GM19468 (cell line): ENCODE results near the gene GAPVD1.
"Not testable (repeated sequence)": the region's sequence is repeated elsewhere in the genome, so short reads cannot be mapped to it uniquely, and the experiment has no call there.

Source experiments
- ATAC-seq: cut with Tn5 transposase; IDR thresholded peaks from one replicate; pipeline ENCODE4 v1.9.1; 2021; ENCODE audit warnings: mild to moderate bottlenecking, moderate library complexity, moderate number of reproducible peaks; ENCODE audit not compliant: unreplicated experiment; ENCODE audit errors: extremely low read depth

Gene GAPVD1

GRCh38 chr9:125261501-125262293 is at the start of gene GAPVD1:
GAPVD1 (plus strand) TSS chr9:125261826; CDS start chr9:125298922, 37,096 bp downstream.
- peak; percentile 90 for ATAC-seq

- no peak for ATAC-seq
These were observed 47.4 kb upstream of the GAPVD1 start for GRCh38 chr9:125214186-125214585.

DNA sequence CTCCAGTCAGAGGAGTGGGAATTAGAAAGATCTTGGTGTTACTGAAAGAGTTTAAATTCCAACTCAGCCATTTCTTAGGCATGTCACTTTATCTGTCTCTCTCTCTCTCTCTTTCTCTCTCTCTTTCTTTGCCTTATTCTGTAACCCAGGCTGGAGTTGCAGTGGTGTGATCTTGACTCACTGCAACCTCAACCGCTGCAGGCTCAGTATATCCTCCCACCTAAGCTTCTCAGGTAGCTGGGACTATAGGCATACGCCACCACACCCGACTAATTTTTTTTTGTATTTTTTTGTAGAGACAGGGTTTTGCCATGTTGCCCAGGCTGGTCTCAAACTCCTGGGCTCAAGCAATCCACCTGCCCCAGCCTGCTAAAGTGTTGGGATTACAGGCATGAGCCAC is 43.0 kb upstream of the GAPVD1 start:
- no peak for ATAC-seq

DNA sequence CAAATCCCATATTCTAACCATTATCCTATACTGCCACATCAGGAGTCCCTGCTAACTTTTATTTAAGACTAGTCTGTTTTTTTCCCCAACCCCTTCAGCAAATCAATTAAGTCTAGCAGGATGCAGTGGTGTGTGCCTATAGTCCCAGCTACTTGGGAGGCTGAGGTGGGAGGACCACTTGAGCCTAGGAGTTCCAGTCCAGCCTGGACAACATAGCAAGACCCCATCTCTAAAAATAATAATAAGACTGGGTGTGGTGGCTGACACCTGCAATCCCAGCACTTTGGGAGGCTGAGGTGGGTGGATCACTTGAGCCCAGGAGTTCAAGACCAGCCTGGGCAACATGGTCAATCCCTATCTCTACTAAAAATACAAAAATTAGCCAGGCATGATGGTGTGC is 36.8 kb upstream of the GAPVD1 start:
- ATAC-seq = not testable (repeated sequence)

DNA sequence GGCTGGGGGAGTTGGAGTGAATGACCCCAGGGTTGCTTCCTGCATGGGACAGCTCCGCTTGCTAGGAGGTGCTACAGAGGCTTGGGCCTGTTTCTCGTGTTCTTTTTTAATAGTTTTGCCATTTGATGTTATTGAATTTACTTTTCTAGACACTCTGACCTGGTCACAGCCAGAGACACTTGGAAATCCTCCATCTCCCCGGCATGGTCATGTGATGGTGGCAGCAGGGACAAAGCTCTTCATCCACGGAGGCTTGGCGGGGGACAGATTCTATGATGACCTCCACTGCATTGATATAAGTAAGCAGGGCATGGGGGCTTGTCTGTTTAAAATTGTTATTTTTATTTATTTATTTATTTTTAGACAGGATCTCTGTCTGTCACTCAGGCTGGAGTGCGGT is 33.9 kb upstream of the GAPVD1 start:
- no peak for ATAC-seq

DNA sequence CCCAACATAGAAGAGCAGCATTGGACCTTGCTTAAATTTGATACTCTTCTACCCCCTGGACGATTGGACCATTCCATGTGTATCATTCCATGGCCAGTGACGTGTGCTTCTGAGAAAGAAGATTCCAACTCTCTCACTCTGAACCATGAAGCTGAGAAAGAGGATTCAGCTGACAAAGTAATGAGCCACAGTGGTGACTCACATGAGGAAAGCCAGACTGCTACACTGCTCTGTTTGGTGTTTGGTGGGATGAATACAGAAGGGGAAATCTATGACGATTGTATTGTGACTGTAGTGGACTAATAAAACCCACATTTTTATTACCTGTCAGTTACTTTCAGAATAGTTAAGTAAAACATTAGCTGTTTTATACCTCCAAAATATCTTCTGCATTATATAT is 27.9 kb upstream of the GAPVD1 start:
- no peak for ATAC-seq

GRCh38 chr9:125234099-125234498 is 27.5 kb upstream of the GAPVD1 start:
- not testable (repeated sequence) for ATAC-seq

DNA sequence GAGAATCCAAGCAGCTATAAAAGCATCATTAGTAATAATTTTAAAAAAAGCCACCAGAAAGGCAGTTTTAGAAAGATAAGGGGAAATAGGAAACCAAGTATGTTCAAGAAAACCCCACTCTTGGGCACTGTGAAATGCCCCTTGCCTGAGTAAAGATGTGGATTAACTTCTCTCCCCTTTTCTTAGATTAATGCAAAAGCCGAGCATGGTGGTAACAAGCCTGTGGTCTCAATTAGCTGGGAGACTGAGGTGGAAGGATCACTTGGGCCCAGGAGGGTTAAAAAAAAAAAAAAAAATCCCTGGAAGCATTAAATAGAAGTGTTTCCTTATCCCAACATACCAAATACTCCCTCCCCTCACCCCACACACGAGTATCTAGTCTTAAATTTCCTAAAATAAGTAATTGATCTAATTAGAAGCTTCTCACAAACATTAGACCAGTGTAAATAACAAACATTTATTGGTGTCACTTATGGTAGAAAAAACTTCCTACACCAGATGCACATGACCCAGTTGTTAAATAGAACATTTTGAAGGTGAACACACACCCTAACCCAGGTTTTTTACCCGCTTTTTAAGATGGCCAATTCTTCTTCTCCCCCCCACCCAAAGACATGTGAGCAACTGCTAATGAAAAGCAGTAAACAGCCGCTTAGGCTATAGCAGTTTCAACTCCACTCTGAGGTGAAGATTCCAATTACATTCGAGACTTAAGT is 25.7 kb upstream of the GAPVD1 start:
- ATAC-seq = no peak

GRCh38 chr9:125236520-125237159 is 25.0 kb upstream of the GAPVD1 start:
- ATAC-seq = not testable (repeated sequence)

- ATAC-seq = no peak
These were observed 23.3 kb upstream of the GAPVD1 start for GRCh38 chr9:125238127-125238914.

- ATAC-seq = no peak
These were observed 22.6 kb upstream of the GAPVD1 start for GRCh38 chr9:125238915-125239446.

DNA sequence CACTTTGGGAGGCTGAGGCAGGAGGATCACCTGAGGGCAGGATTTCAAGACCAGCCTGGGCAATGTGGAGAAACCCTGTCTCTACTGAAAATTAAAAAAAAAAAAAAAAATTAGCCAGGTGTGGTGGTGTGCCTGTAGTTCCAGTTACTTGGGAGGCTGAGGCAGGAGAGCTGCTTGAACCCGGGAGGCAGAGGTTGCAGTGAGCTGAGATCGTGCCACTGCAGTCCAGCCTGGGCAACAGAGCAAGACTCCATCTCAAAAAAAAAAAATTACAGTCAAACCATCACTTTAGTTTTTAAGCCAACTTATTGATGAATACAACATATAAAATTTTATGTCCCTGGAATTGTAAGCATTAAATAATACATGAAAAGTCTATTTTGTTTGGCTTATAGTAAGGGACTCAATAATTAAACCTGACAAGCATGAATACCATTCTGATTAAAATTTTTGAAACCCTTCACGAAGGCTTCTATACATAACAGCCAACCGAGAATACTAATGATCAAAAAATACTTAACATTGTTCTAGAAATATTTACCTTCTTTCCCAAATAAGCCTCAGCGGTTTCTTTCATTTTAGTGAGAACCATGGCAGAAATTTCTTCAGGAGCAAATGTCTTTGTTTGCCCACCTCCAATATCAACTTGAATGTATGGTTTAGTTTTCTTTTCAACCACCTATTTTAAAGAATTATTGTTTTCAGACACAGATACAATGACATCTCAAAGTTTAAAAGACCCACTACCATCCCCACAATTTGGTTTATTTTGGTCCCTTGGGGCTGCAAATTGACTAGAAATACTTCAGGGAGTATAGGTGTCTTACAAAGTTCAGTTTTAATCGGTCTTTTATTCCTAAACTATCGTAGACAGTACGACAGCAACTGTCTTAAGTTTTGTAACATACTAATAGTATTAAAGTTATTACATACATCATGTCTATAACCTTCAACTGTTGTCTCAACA is 21.7 kb upstream of the GAPVD1 start:
- ATAC-seq = no peak

GRCh38 chr9:125240649-125240999 is 21.0 kb upstream of the GAPVD1 start:
- no peak for ATAC-seq

DNA sequence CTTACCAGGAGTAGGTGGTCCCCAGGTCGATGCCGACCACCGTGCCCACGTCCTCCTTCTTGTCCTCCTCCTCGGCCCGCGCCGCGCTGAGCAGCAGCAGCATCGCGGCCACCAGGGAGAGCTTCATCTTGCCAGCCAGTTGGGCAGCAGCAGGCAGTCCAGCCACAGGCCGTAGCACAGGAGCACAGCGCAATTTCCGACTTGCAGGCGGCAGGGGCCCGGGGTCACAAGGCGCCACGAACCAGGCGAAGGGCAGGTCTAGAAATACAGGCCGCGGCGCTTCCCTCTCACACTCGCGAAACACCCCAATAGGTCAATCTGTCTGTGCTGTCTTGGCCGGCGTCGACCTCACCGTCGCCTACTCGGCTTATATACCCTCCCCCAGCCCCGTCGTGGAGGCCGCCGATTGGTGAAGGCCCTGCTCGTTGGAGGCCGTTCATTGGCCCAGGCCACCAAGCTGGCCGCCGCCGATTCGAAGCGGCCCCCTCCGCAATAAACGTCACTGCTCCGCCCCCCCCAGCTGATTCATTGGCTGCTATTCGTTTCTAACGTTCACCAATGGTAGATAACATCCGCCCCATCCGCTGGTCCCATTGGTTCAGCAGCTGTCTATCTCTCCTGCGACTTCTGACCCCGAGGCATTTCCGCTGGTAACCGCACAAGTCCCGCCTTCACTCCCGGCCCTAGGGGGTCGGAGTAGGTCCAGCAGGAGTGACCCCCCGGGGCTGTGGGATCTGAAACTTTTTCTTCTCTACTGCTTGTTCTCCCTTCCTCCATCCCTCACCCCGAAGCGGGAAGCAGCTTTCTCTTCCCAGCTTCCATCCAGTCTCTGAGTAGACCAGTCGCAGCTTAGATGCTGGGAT is 20.4 kb upstream of the GAPVD1 start, which contains the start of gene HSPA5:
Gene HSPA5 (minus strand): TSS at position 344 of the 863 bp plus-strand sequence. CDS start 217 bp downstream, at position 127.
- ATAC-seq = peak; percentile 70

- no peak for ATAC-seq
These were observed 19.5 kb upstream of the GAPVD1 start for GRCh38 chr9:125241863-125242739.

- ATAC-seq = no peak
These were observed 17.8 kb upstream of the GAPVD1 start for GRCh38 chr9:125243792-125244260.

DNA sequence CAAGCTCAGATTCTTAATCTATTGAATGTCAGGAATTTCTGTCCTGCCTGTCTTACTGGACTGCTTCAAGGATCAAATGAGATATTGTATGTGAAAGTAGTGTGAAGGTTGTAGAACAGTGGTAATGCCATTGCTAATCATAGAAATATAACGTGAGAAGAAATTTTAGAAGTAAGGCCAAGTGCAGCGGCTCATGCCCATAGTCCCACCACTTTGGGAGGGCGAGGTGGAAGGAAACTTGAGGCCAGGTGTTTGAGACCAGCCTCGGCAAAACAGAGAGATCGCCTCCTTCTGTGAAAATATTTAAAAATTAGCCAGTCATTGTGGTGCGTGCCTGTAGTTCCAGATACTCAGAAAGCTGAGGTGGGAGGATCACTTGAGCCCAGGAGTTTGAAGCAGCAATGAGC is 15.4 kb upstream of the GAPVD1 start:
- ATAC-seq = no peak
